ENCODE results near the gene NCOA1.
"Not testable (repeated sequence)": the region's sequence is repeated elsewhere in the genome, so short reads cannot be mapped to it uniquely, and the experiment has no call there.

Gene NCOA1

DNA sequence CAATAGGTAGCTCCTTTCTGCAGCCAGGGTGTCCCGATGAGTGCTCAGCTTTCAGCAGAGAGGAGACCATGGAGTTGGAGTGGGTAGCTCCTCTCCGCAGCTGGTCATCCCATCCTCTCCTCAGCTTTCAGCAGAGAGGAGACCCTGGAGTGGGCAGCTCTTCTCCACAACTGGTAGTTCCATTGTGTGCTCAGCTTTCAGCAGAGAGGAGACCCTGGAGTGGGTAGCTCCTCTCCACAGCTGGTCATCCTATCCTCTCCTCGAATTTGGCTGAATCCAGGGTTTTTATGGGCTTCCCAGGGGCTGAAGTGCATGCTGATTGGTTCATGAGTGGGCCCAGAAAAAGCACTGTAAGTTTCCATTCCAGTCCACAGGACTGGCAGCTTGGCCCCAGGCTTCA is 75.2 kb downstream of the NCOA1 start:
- TF ChIP-seq SUZ12 (IDR thresholded peaks at IDR 0.05; ENCODE audit: extremely low read depth, insufficient read depth, insufficient read length) (no peak), YY1 (IDR thresholded peaks at IDR 0.05; ENCODE audit: insufficient read depth, insufficient read length) (no peak), ZNF274 (IDR thresholded peaks at IDR 0.05; ENCODE audit: low read depth, low read length) (no peak)
- H3K27me3 ChIP-seq (ENCODE audit: insufficient read depth, insufficient read length) = no peaks in the 10 kb centered on the region
- no peak for DNase-seq (ENCODE audit: low read depth, low spot score)
- peaks cover 18% of the 10 kb centered on the region; the same call in 1 of the 2 replicates for H3K9me3 ChIP-seq (ENCODE audit: insufficient read depth, low read length)
- H3K9ac ChIP-seq (ENCODE audit: insufficient read length, low read depth) = no peak overlapping the region
- H3K36me3 ChIP-seq (ENCODE audit: insufficient read depth, insufficient read length, low read length) = no peaks in the 10 kb centered on the region
- no peak overlapping the region for H3K4me3 ChIP-seq (ENCODE audit: insufficient read length, low read depth)
- no peaks in the 10 kb centered on the region for H3K4me1 ChIP-seq (ENCODE audit: insufficient read depth, insufficient read length)

DNA sequence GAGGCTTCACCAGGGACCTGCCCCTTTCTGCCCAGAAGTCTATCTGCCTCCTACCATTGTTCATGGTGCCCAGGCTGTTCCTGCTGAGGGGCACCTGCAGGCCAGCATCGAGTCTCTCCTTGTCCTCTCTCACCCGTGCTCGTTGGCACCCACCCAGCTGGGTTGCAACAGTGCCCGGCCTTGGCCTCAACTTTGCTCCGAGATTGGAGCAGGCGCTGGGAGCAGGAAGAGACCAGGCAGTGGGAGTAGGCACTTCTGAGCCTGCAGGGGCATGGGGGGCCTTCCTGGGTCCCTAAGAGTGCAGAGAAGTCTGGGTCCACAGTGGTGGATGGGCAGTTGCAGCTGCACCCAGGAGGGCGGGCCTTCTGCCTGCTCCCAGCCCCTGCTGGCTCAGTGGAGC is 75.6 kb downstream of the NCOA1 start:
- H3K4me3 ChIP-seq (ENCODE audit: insufficient read length, low read depth) = no peak overlapping the region
- no peaks in the 10 kb centered on the region for H3K27me3 ChIP-seq (ENCODE audit: insufficient read depth, insufficient read length)
- H3K36me3 ChIP-seq (ENCODE audit: insufficient read depth, insufficient read length, low read length) = no peaks in the 10 kb centered on the region
- TF ChIP-seq SUZ12 (IDR thresholded peaks at IDR 0.05; ENCODE audit: extremely low read depth, insufficient read depth, insufficient read length) = no peak
- no peak for TF ChIP-seq ZNF274 (IDR thresholded peaks at IDR 0.05; ENCODE audit: low read depth, low read length)
- TF ChIP-seq YY1 (IDR thresholded peaks at IDR 0.05; ENCODE audit: insufficient read depth, insufficient read length) = no peak
- DNase-seq (ENCODE audit: low read depth, low spot score) = no peak
- H3K4me1 ChIP-seq (ENCODE audit: insufficient read depth, insufficient read length) = no peaks in the 10 kb centered on the region
- H3K9me3 ChIP-seq (ENCODE audit: insufficient read depth, low read length) = peaks cover 18% of the 10 kb centered on the region; the same call in 1 of the 2 replicates
- H3K9ac ChIP-seq (ENCODE audit: insufficient read length, low read depth) = no peak overlapping the region

DNA sequence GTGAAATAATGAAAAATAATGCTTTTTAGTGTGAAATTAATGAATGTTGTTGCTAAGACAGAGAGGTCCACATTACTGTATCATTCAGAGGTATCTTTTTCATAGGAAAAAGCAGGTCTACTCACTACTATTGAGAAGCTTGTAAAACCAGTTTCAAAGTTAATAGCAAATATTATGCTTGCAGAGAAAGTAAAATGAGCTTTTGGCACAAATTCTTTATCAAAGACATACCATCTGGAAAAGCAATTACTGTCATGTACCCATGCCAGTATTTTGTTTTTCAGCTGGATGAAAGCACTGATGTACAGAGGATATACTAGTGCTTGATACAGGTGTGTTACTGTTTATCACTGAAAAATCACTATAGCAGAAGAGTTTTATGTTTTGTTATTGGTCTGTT is 77.5 kb downstream of the NCOA1 start:
- Histone ChIP-seq H3K4me3 (ENCODE audit: insufficient read length, low read depth) (no peak overlapping the region), H3K36me3 (ENCODE audit: insufficient read depth, insufficient read length, low read length) (no peaks in the 10 kb centered on the region), H3K9ac (ENCODE audit: insufficient read length, low read depth) (no peak overlapping the region), H3K4me1 (ENCODE audit: insufficient read depth, insufficient read length) (no peaks in the 10 kb centered on the region), H3K9me3 (ENCODE audit: insufficient read depth, low read length) (peaks cover 18% of the 10 kb centered on the region; the same call in 1 of the 2 replicates), H3K27me3 (ENCODE audit: insufficient read depth, insufficient read length) (no peaks in the 10 kb centered on the region)
- no peak for TF ChIP-seq SUZ12 (IDR thresholded peaks at IDR 0.05; ENCODE audit: extremely low read depth, insufficient read depth, insufficient read length)
- TF ChIP-seq YY1 (IDR thresholded peaks at IDR 0.05; ENCODE audit: insufficient read depth, insufficient read length) = no peak
- no peak for DNase-seq (ENCODE audit: low read depth, low spot score)

- H3K36me3 ChIP-seq (ENCODE audit: insufficient read depth, insufficient read length, low read length); H3K27me3 ChIP-seq (ENCODE audit: insufficient read depth, insufficient read length); H3K4me3 ChIP-seq (ENCODE audit: insufficient read length, low read depth); H3K4me1 ChIP-seq (ENCODE audit: insufficient read depth, insufficient read length); H3K9ac ChIP-seq (ENCODE audit: insufficient read length, low read depth); DNase-seq (ENCODE audit: low read depth, low spot score): not testable (repeated sequence)
- H3K9me3 ChIP-seq (ENCODE audit: insufficient read depth, low read length) = peaks cover 18% of the 10 kb centered on the region; the same call in 1 of the 2 replicates
Observed at GRCh38 chr2:24569565-24569964, 78.5 kb downstream of the NCOA1 start.

- TF ChIP-seq SUZ12 (IDR thresholded peaks at IDR 0.05; ENCODE audit: extremely low read depth, insufficient read depth, insufficient read length) (no peak), ZNF274 (IDR thresholded peaks at IDR 0.05; ENCODE audit: low read depth, low read length) (no peak), YY1 (IDR thresholded peaks at IDR 0.05; ENCODE audit: insufficient read depth, insufficient read length) (no peak)
- H3K36me3 ChIP-seq (ENCODE audit: insufficient read depth, insufficient read length, low read length) = no peaks in the 10 kb centered on the region
- no peak overlapping the region for H3K9ac ChIP-seq (ENCODE audit: insufficient read length, low read depth)
- H3K9me3 ChIP-seq (ENCODE audit: insufficient read depth, low read length) = peaks cover 18% of the 10 kb centered on the region; the same call in 1 of the 2 replicates
- no peak overlapping the region for H3K4me3 ChIP-seq (ENCODE audit: insufficient read length, low read depth)
- H3K27me3 ChIP-seq (ENCODE audit: insufficient read depth, insufficient read length) = no peaks in the 10 kb centered on the region
- H3K4me1 ChIP-seq (ENCODE audit: insufficient read depth, insufficient read length) = no peaks in the 10 kb centered on the region
- no peak for DNase-seq (ENCODE audit: low read depth, low spot score)
Observed at GRCh38 chr2:24570225-24570624, 79.2 kb downstream of the NCOA1 start.

GRCh38 chr2:24571828-24572442 is 80.9 kb downstream of the NCOA1 start:
- Histone ChIP-seq H3K9ac (ENCODE audit: insufficient read length, low read depth) (no peak overlapping the region), H3K36me3 (ENCODE audit: insufficient read depth, insufficient read length, low read length) (no peaks in the 10 kb centered on the region), H3K4me1 (ENCODE audit: insufficient read depth, insufficient read length) (no peaks in the 10 kb centered on the region), H3K27me3 (ENCODE audit: insufficient read depth, insufficient read length) (no peaks in the 10 kb centered on the region), H3K4me3 (ENCODE audit: insufficient read length, low read depth) (no peak overlapping the region), H3K9me3 (ENCODE audit: insufficient read depth, low read length) (peaks cover 1% of the 10 kb centered on the region; the same call in 1 of the 2 replicates)
- DNase-seq (ENCODE audit: low read depth, low spot score) = no peak
- no peak for TF ChIP-seq SUZ12 (IDR thresholded peaks at IDR 0.05; ENCODE audit: extremely low read depth, insufficient read depth, insufficient read length)
- TF ChIP-seq YY1 (IDR thresholded peaks at IDR 0.05; ENCODE audit: insufficient read depth, insufficient read length) = no peak
- TF ChIP-seq ZNF274 (IDR thresholded peaks at IDR 0.05; ENCODE audit: low read depth, low read length) = no peak

GRCh38 chr2:24576146-24576545 is 85.1 kb downstream of the NCOA1 start:
- no peak overlapping the region for H3K9ac ChIP-seq (ENCODE audit: insufficient read length, low read depth)
- TF ChIP-seq SUZ12 (IDR thresholded peaks at IDR 0.05; ENCODE audit: extremely low read depth, insufficient read depth, insufficient read length) (no peak), ZNF274 (IDR thresholded peaks at IDR 0.05; ENCODE audit: low read depth, low read length) (no peak), YY1 (IDR thresholded peaks at IDR 0.05; ENCODE audit: insufficient read depth, insufficient read length) (no peak)
- H3K4me3 ChIP-seq (ENCODE audit: insufficient read length, low read depth) = no peak overlapping the region
- H3K4me1 ChIP-seq (ENCODE audit: insufficient read depth, insufficient read length) = no peaks in the 10 kb centered on the region
- H3K27me3 ChIP-seq (ENCODE audit: insufficient read depth, insufficient read length) = no peaks in the 10 kb centered on the region
- no peak for DNase-seq (ENCODE audit: low read depth, low spot score)
- no peaks in the 10 kb centered on the region for H3K36me3 ChIP-seq (ENCODE audit: insufficient read depth, insufficient read length, low read length)
- H3K9me3 ChIP-seq (ENCODE audit: insufficient read depth, low read length) = no peaks in the 10 kb centered on the region

Measured in NT2/D1 (cell line).